HepG2 (cell line): Measurements from ENCODE around the gene EYA2. TPM values are rescaled to one million over a fixed set of nuclear protein-coding genes. Genes with fewer than 3 reads are reported as not detected.

Experiments
- ATAC-seq: fragments of 200-7000 bp; cut with Tn5 transposase; 3 replicates; pipeline ENCODE4 v1.9.1; 2020; ENCODE audit warnings: mild to moderate bottlenecking, moderate library complexity
- BruUV-seq: library from RNA; stranded (reverse); fragments of 400-500 nt; replicated peaks from 2 replicates; lab custom pipeline; 2021; lab: Mats Ljungman, UMichigan
- CTCF ChIA-PET: fragments of 300-600 bp; formaldehyde crosslinking; extraction: SDS; loops from one replicate; lab custom pipeline; 2021; ENCODE audit warnings: low total read pairs, inconsistent platforms, low intra/inter-chr PET ratio; lab: Yijun Ruan, JAX
- POLR2A ChIA-PET: fragments of 350-600 bp; sonication (Branson Sonifier 250); formaldehyde crosslinking; loops from one replicate; lab custom pipeline; 2020; ENCODE audit warnings: antibody characterized with exemption, inconsistent platforms; lab: Yijun Ruan, JAX
- DNase-seq: peaks from one replicate; pipeline ENCODE4 v3.0.0-alpha.2; 2015; ENCODE audit warnings: low spot score
- FAIRE-seq: peaks from 3 replicates; lab custom pipeline; 2011; peaks lifted over from hg19 to GRCh38; lab: Jason Lieb, UNC
- H2AFZ ChIP-seq: one replicate; pipeline ENCODE4 v1.6.1; 2011; ENCODE audit warnings: low read length, inconsistent platforms
- H3K27ac ChIP-seq: fragments of 300-600 bp; 3 replicates; pipeline ENCODE4 v1.8.0; 2011; ENCODE audit warnings: mixed run types, mild to moderate bottlenecking, mixed read lengths, low read length, inconsistent platforms; ENCODE audit not compliant: insufficient read depth; ENCODE audit errors: extremely low read length
- H3K27me3 ChIP-seq, 2 experiments: fragments of 200-600 bp in 1 of 2; 2 replicates in 1 of 2; 3 replicates in 1 of 2; pipeline versions ENCODE4 v1.6.0 to v1.8.0; 2011; ENCODE audit warnings: low read length in 2 of 2, mild to moderate bottlenecking in 2 of 2, moderate library complexity in 2 of 2, inconsistent platforms in 1 of 2; ENCODE audit not compliant: insufficient read depth in 2 of 2, control insufficient read depth in 1 of 2
- H3K36me3 ChIP-seq, 2 experiments: fragments of 200-600 bp in 1 of 2; replicated peaks in 1 of 2; 2 replicates in 1 of 2; 3 replicates in 1 of 2; pipeline versions ENCODE4 v1.5.1 to v1.8.0; 2011; ENCODE audit warnings: low read length in 2 of 2, inconsistent platforms in 1 of 2; ENCODE audit not compliant: insufficient read depth in 2 of 2, control insufficient read depth in 1 of 2
- H3K4me1 ChIP-seq: 2 replicates; pipeline ENCODE4 v1.5.1; 2012; ENCODE audit warnings: low read length, inconsistent platforms; ENCODE audit not compliant: insufficient read depth
- H3K4me2 ChIP-seq: 2 replicates; pipeline ENCODE4 v1.6.0; 2011; ENCODE audit warnings: low read depth, low read length, inconsistent platforms
- H3K4me3 ChIP-seq, 3 experiments: fragments of 200-600 bp in 1 of 3; sonication (generic), shearing (Covaris generic) in 1 of 3; replicated peaks in 1 of 3; 2 replicates each; pipeline ENCODE4 v1.5.1; 2011 to 2016; ENCODE audit warnings: low read length in 3 of 3, inconsistent platforms in 2 of 3, low read depth in 2 of 3, mild to moderate bottlenecking in 2 of 3, control low read depth in 1 of 3, mixed read lengths in 1 of 3; ENCODE audit not compliant: insufficient read depth in 1 of 3
- H3K79me2 ChIP-seq: one replicate; pipeline ENCODE4 v1.6.1; 2011; ENCODE audit warnings: low read length, inconsistent platforms; ENCODE audit not compliant: insufficient read depth
- H3K9ac ChIP-seq: 2 replicates; pipeline ENCODE4 v1.6.0; 2011; ENCODE audit warnings: mild to moderate bottlenecking, low read depth, low read length, inconsistent platforms; ENCODE audit not compliant: insufficient read depth
- H3K9me3 ChIP-seq: 2 replicates; pipeline ENCODE4 v1.5.1; 2012; ENCODE audit warnings: mild to moderate bottlenecking, low read length
- H4K20me1 ChIP-seq: 2 replicates; pipeline ENCODE4 v1.6.0; 2011; ENCODE audit warnings: inconsistent platforms, mild to moderate bottlenecking, low read length, moderate library complexity; ENCODE audit not compliant: insufficient read depth
- GTF2F1 ChIP-seq: fragments of 150-350 bp; IDR thresholded peaks from 2 replicates; pipeline ENCODE4 v1.6.1; 2014; ENCODE audit warnings: low read length
- KDM1A ChIP-seq: IDR thresholded peaks from 2 replicates; pipeline ENCODE4 v1.6.1; 2016; ENCODE audit warnings: missing compliant biosample characterization
- ZMYM3 ChIP-seq: sonication (generic); formaldehyde crosslinking; IDR thresholded peaks from 2 replicates; pipeline ENCODE4 v1.5.1; 2020; ENCODE audit warnings: mild to moderate bottlenecking, missing genetic modification reagents
- ZNF44 ChIP-seq: sonication (generic); formaldehyde crosslinking; IDR thresholded peaks from 2 replicates; pipeline ENCODE4 v1.5.1; 2020; ENCODE audit warnings: mild to moderate bottlenecking, missing genetic modification reagents
- ZNF629 ChIP-seq: sonication (generic); formaldehyde crosslinking; conservative IDR thresholded peaks from 2 replicates; pipeline ENCODE4 v1.5.0; 2020; ENCODE audit warnings: missing genetic modification reagents
- ZNF746 ChIP-seq: sonication (generic); formaldehyde crosslinking; IDR thresholded peaks from 2 replicates; pipeline ENCODE4 v1.8.0; 2022; ENCODE audit warnings: mild to moderate bottlenecking, missing genetic modification reagents
- ZNF878 ChIP-seq: sonication (generic); formaldehyde crosslinking; IDR thresholded peaks from 2 replicates; pipeline ENCODE4 v1.8.1; 2023; ENCODE audit warnings: mild to moderate bottlenecking, missing genetic modification reagents, moderate library complexity
- WGBS: methylation state at CpG from one replicate; pipeline ENCODE4 v1.1.6; 2017; ENCODE audit warnings: low lambda C conversion rate; 5-methylcytosine and 5-hydroxymethylcytosine counted together
- in situ Hi-C: cut with HindIII; loops from 2 replicates; pipeline ENCODE4 v1.10.0; 2017; ENCODE audit warnings: low pct_unique_long_range_greater_than_20kb; ENCODE audit not compliant: extremely low pct_ligation_motif_present
- intact Hi-C: fragments of 100-400 bp; cut with micrococcal nuclease; formaldehyde crosslinking; loops from one replicate; pipeline ENCODE4 v1.10.0; 2022; ENCODE audit not compliant: unreplicated experiment
- polyA plus RNA-seq, 8 experiments: library from polyadenylated mRNA; depleted of rRNA in 3 of 8; stranded (reverse) in 7 of 8; unstranded in 1 of 8; fragments of >200 nt; fragmentation: Illumina TruSeq in 4 of 8; extraction: Trizol in 4 of 8; gene quantifications; 2 replicates each; pipeline versions ENCODE4 v1.2.1 to v1.2.3, GENCODE V29; 2011 to 2016; ENCODE audit warnings: low read depth in 4 of 8, missing spikeins in 1 of 8, mixed read lengths in 1 of 8; ENCODE audit not compliant: insufficient read depth in 1 of 8
- total RNA-seq, 5 experiments: library from RNA; depleted of rRNA; stranded (reverse); fragments of >200 nt; fragmentation: Illumina TruSeq; extraction: Trizol; gene quantifications; 2 replicates each; pipeline ENCODE4 v1.2.3, GENCODE V29; 2016; ENCODE audit warnings: low read depth in 1 of 5
- TF ChIP-seq, protein P1 (sequence below): sonication (generic); formaldehyde crosslinking; IDR thresholded peaks from 2 replicates; pipeline ENCODE4 v1.4.0; 2020; ENCODE audit warnings: missing genetic modification reagents

Gene EYA2
- total and polyA plus RNA-seq, 2 of the 13 experiments (the other 11 are each of a cell fraction or from before 2014, with no cell fraction given) = not detected

DNA sequence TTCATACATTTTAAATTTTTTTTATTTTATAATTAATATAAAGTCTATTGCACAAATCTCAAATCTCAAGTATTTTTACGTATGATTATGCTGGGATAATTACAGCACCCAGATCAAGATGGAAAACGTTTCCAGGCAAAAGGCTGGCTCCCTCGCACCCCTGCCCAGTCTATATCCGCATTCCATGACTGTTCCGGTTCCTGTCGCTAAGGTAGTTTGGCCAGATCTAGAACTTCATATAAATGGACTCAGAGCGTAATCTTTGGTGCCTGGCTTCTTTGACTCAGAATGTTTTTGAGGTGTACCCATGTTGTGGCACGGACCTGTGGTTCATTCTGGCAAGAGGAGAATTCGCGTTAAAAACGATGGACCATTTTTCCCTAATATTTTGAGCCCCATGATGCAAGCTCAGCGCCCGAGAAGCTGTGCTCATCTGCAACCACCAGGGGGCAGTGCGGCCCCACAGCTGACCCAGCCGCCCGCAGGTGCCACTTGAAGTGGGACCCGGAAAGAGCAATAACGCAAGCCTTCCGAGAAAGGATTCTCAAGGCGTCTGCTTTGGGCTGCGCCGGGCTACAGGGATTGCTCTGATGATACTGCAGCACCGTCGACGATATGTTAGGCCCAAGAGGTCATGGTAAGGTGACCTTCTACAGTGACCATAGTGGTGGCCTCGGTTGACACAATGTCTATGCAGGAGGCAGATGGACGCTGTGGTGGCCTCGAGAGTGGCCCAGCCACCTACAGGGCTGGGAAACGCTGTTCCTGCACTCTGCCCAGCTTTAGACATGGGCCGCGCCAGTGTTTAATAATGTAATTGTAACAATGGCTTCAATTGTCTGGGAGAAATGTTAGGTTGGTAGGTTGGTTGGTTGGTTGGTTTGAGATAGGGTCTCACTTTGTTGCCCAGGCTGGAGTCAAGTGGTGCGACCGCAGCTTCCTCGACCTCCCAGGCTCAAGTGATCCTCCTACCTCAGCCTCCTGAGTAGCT lies 301.7 kb downstream of the EYA2 start (continued):
- TF ChIP-seq, protein P1, sequence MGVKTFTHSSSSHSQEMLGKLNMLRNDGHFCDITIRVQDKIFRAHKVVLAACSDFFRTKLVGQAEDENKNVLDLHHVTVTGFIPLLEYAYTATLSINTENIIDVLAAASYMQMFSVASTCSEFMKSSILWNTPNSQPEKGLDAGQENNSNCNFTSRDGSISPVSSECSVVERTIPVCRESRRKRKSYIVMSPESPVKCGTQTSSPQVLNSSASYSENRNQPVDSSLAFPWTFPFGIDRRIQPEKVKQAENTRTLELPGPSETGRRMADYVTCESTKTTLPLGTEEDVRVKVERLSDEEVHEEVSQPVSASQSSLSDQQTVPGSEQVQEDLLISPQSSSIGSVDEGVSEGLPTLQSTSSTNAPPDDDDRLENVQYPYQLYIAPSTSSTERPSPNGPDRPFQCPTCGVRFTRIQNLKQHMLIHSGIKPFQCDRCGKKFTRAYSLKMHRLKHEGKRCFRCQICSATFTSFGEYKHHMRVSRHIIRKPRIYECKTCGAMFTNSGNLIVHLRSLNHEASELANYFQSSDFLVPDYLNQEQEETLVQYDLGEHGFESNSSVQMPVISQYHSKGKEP (CRISPR knock-in tag) = no peak
- TF ChIP-seq, all 625 proteins: peak for 240

DNA sequence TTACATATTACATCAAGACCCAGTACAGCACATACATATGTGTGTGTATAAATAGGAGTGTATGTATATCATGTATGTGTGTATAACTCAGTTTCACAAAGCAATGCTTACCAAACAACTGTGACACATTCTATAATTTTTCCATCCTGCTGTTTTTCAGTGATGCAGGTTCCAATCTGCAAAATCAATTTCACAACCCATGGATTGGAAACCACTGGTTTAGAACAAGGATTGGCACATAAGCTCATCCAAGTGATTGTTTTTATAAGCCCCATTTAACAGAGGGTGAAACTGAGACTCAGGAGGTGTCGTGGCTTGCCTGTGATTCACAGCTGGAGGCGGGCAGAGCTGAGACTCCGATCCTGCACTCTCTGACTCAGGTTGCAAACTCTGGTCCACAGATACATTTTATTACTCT lies 303.6 kb downstream of the EYA2 start:
- peaks cover 59% of the 10 kb centered on the region for H3K4me1 ChIP-seq
- H2AFZ ChIP-seq = no peak overlapping the region
- intact Hi-C loops = no loop called here
- peaks cover 0 to 4% of the 10 kb centered on the region in 2 experiments; a peak in 2 of 5 replicates for H3K27me3 ChIP-seq
- ChIA-PET POLR2A (interaction anchor here (1.3 to 1.7 kb wide), 2 partner anchors 17 to 257 kb away, joined by 3 to 4 read pairs; no protein-coding TSS in a partner anchor), CTCF (interaction anchor here (1.0 to 4.1 kb wide), 2 partner anchors 185 to 423 kb away, joined by 4 to 57 read pairs; no protein-coding TSS in a partner anchor)
- 58% methylated on average over 3 of the region's 3 CpGs for WGBS
- in situ Hi-C loops = loop anchor here (5.0 to 10.0 kb wide), 2 partner anchors 184 to 427 kb away; no protein-coding TSS in a partner anchor
- no peaks in the 10 kb centered on the region for H3K36me3 ChIP-seq
- no TSS peak for BruUV-seq
- H3K4me3 ChIP-seq = no peak overlapping the region
- H3K9ac ChIP-seq = no peak overlapping the region
- TF ChIP-seq KDM1A (peak; percentile 41; the same call in 1 of the 2 replicates), ZNF878 (CRISPR knock-in tag) (no peak), ZNF629 (CRISPR knock-in tag) (peak; percentile 94), ZMYM3 (CRISPR knock-in tag) (peak; percentile 55; the same call in 1 of the 2 replicates), GTF2F1 (no peak), ZNF44 (no peak), ZNF746 (CRISPR knock-in tag) (no peak)
- no peaks in the 10 kb centered on the region for H3K9me3 ChIP-seq
- ATAC-seq = no peak
- H4K20me1 ChIP-seq = no peaks in the 10 kb centered on the region
- H3K4me2 ChIP-seq = no peak overlapping the region
- H3K27ac ChIP-seq = no peak overlapping the region
- FAIRE-seq = no peak
- no peak for DNase-seq
- no peaks in the 10 kb centered on the region for H3K79me2 ChIP-seq
